Measurements from ENCODE around the gene COL9A1.

The COL9A1 gene

GRCh38 chr6:70258483-70258882 is 44.4 kb downstream of the COL9A1 start:
- no peak for DNase-seq (ENCODE audit: low read depth)
- H3K4me3 ChIP-seq (ENCODE audit: low read length), result no peak overlapping the region
- TF ChIP-seq CTCF (conservative IDR thresholded peaks at IDR 0.05; ENCODE audit: low read length), result no peak

DNA sequence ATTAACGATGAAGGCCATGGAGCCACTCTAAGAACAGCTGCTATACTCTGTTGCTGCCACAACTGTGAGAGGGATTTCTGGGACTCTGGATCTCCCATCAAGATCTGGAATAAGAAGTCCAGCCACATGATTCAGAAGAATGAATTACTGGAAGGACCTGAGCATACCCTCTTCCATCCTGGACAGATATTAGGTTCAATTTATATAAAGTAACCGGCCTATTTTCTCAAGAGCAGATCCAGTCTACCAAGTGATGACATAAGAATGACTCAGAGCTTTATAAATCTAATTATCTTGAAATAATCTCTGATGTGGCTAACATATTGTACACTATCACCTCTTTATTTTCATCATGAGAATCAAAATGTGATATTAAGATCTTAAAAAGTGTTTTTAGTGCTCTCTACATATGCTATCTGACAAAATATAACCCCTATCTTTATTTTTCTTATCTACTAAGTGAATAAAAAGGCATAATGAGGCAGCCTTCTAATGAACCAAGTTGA is 45.1 kb downstream of the COL9A1 start:
- no peak for TF ChIP-seq CTCF (conservative IDR thresholded peaks at IDR 0.05; ENCODE audit: low read length)
- no peak overlapping the region for H3K4me3 ChIP-seq (ENCODE audit: low read length)

GRCh38 chr6:70254784-70255183 is 48.1 kb downstream of the COL9A1 start:
- no peak overlapping the region for H3K4me3 ChIP-seq (ENCODE audit: low read length)
- no peak for DNase-seq (ENCODE audit: low read depth)
- TF ChIP-seq CTCF (conservative IDR thresholded peaks at IDR 0.05; ENCODE audit: low read length), result no peak

More for the DNA sequence above, 45.1 kb downstream of the COL9A1 start:
- DNase-seq (ENCODE audit: low read depth), result no peak

GRCh38 chr6:70253923-70254322 is 49.0 kb downstream of the COL9A1 start:
- DNase-seq (ENCODE audit: low read depth), result no peak
- no peak for TF ChIP-seq CTCF (conservative IDR thresholded peaks at IDR 0.05; ENCODE audit: low read length)
- no peak overlapping the region for H3K4me3 ChIP-seq (ENCODE audit: low read length)

- no peak overlapping the region for H3K4me3 ChIP-seq (ENCODE audit: low read length)
- DNase-seq (ENCODE audit: low read depth), result no peak
- TF ChIP-seq CTCF (conservative IDR thresholded peaks at IDR 0.05; ENCODE audit: low read length), result no peak
These were observed 50.3 kb downstream of the COL9A1 start for GRCh38 chr6:70252604-70253003.

DNA sequence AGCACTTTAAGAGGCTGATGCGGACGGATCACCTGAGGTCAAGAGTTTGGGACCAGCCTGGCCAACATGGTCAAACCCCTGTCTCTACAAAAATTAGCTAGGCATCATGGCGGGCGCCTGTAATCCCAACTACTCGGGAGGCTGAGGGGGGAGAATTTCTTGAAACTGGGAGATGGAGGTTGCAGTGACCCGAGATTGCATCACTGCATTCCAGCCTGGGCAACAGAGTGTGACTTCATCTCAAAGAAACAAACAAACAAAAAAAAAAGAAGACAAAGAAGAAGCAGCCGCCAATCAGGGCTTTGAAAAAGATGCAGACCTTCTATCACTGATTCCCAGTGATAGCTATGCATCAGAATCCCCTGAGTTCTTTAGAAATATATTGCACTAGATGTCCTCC is 56.8 kb downstream of the COL9A1 start:
- TF ChIP-seq CTCF (conservative IDR thresholded peaks at IDR 0.05; ENCODE audit: low read length), result no peak
- DNase-seq (ENCODE audit: low read depth), result no peak
- H3K4me3 ChIP-seq (ENCODE audit: low read length), result no peak overlapping the region

DNA sequence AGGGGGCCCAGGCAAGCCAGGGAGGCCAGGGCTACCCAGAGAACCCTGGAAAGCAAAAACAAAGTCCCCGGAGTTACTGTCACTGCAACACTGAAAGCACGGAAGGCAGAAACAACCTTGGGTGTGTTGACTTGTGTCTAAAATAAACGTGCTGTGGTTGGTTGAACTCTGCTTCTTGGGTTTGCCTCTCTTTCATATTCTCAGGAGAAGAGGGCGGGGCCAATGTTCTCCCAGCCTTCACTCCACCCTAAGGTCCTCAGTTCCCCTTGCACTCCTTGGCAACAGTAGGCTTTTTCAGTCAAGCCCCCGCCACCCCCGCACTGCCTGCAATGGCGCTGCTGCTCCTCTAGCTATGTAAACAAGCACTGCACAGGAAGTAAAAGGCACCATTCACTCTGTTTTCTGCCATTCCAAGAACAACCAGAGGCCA is 60.9 kb downstream of the COL9A1 start:
- H3K4me3 ChIP-seq (ENCODE audit: low read length), result no peak overlapping the region
- TF ChIP-seq CTCF (conservative IDR thresholded peaks at IDR 0.05; ENCODE audit: low read length), result no peak
- no peak for DNase-seq (ENCODE audit: low read depth)

Measured in AG10803 (cell line).